Stimulated activated CD8-positive, alpha-beta memory T cell treated with anti-CD3 and anti-CD28 coated beads, Interleukin-12 subunit alpha, Interleukin-12 subunit beta, amount 100 ng/mL, for 1 hour (primary cell): ENCODE results near the gene SERPINI2.

ENCODE experiments used
- DNase-seq: peaks from one replicate; pipeline ENCODE4 v3.0.0-alpha.2; 2020; ENCODE audit warnings: low read depth

The SERPINI2 gene

DNA sequence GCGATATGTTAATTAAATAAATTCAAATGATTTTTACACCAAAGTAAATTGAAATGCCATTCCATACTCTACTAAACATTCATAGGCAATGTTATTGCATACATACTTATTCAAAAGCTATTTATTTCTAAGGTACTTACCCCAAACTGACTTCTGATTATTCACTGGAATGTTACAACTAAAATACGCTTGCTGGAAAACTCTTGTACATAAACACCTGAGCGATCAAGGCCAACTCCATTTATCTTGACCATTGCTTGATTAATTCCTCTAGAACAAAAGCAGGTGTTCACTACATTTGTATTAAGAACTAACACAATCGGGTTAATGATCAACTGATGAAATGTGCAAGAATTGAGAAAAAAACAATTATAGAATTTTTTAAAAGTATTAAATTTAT is at the start of gene SERPINI2:
SERPINI2 (minus strand) TSS at position 180 of the 400 bp plus-strand sequence. CDS start 2,208 bp downstream, outside the sequence.
- no peak for DNase-seq

DNA sequence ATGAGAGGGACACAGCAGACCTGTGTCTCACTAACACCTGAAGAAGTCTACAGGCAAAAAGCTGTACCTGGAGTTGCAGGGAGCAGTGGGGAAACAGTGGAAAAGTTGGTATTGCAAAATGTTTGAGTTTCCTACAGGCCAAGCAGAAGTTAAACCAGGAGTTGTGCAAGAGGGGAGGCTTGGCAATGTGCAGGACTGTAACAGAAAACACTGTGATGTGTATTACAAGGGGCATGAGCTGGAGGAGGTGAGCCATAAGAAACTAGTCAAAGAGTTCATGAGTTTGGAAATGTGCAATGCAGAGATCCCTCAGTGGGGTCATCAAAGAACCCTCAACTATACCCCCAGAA is 47.1 kb upstream of the SERPINI2 start:
- no peak for DNase-seq

DNA sequence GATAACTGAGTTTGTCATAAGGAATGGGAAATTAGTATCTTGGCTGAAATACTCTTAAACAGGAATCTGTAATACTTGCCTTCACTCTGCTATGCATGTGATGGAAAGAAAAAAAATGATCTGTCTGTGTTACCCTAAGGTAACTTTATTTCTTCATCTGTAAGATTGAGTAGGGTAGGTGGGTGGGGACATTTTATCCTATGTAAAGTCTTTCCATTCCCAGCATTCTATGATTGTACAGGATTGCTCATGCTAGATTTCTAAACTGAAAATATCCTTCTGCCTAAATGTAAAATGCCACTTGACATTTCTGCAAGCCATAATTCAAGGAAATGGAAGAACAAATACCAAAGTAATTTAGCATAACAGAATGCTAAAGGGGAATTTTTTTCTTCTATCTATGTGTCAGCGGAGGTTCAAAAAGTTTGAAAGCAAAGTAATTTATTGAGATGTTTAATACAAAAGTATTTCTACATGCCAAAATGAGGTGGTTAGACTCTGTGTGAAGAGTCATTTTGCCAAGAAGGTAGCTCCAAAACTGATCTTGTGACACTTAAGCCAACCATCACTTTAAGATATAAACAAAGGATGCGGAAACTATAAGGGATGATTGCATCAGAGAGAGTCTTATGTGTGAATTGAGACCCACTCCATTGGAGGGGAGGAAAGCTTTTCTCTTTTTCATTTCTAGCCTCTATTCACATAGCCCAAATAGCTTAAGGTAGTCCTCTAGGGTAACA is 46.6 kb upstream of the SERPINI2 start:
- DNase-seq: no peak

GRCh38 chr3:167507954-167508353 is 34.1 kb upstream of the SERPINI2 start:
- DNase-seq: no peak

- DNase-seq: no peak
These were observed 28.6 kb upstream of the SERPINI2 start for GRCh38 chr3:167502401-167502800.

DNA sequence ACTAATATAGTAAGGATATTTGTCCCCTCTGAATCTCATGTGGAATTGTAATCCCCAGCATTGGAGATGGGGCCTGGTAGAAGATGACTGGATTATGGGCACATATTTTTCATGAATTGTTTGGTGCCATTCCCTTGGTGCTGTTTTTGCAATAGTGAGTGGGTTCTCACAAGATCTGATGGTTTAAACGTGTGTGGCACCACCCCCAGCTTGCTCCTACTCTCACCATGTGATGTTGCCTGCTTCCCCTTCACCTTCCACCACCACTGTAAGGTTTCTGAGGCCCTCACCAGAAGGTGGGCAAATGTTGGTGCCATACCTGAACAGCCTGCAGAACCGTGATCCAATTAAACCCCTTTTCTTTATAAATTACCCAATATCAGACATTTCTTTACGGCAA is 28.1 kb upstream of the SERPINI2 start:
- DNase-seq: no peak

DNA sequence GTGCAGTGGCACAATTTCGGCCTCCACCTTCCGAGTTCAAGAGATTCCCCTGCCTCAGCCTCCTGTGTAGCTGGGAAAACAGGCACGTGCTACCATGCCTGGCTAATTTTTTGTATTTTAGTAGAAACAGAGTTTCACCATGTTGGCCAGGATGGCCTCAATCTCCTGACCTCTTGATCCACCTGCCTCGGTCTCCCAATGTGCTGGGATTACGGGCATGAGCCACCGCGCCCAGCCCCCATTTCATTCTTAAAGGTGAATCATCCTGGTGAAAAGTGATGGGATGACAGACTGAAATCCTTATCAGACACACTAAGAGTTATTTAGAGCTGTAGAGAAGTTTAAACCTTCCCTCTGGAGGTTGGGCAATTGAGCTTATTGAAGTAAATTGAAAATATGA is 24.1 kb upstream of the SERPINI2 start:
- DNase-seq: no peak

- no peak for DNase-seq
These were observed 19.4 kb upstream of the SERPINI2 start for GRCh38 chr3:167493244-167493643.

- DNase-seq: no peak
These were observed 17.8 kb upstream of the SERPINI2 start for GRCh38 chr3:167491621-167492020.

DNA sequence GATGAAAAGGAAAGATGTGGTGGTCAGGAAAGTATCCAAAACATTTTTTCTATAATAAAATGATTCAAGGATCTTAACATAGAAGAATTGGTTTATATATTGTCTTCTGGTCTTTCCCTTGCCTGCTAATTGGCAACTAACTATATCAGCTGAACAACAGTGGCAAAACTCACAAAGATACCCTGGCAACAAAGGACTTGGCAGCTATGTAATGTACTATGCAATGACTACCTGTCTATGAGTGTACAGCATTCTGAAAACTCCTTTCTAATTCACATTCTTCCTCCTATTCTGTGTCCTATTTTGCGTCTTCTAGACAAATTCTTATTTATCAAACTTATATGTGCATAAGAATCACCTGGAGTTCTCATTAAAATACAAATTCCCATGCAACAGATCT is 15.7 kb upstream of the SERPINI2 start:
- no peak for DNase-seq

GRCh38 chr3:167487556-167487955 is 13.7 kb upstream of the SERPINI2 start:
- no peak for DNase-seq

- DNase-seq: no peak
These were observed 10.7 kb upstream of the SERPINI2 start for GRCh38 chr3:167484551-167484950.

DNA sequence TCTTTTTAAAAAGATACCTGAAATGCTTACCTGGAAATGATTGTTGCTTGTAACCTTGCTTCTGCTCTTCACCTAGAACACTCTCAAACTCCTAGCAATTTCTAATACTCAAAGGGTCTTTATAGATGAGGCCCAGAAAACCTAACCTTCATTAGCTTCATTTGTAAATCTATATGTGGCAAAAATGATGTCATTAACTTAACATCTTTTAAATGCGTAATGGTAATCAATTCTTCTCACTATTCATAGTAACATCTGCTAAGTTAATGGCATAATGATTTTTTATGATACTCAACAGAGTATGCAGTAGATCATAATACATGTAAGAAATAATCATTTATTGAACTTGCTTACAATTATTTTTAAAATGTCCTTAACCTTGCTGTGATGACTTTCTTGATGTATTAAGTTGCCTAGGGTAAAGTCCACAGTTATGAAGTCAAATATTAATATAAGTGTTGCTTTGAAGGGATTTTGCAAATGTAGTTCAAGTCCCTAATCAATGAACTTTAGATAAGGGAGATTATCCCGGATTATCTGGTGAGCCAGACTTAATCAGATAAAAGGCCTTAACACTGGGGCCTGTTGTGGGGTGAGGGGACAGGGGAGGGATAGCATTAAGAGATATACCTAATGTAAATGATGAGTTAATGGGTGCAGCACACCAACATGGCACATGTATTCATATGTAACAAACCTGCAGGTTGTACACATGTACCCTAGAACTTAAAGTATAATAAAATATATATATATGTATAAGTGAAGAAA is 10.1 kb upstream of the SERPINI2 start:
- DNase-seq: no peak

- DNase-seq: no peak
These were observed 7.3 kb upstream of the SERPINI2 start for GRCh38 chr3:167481164-167481563.

- no peak for DNase-seq
These were observed 6.9 kb upstream of the SERPINI2 start for GRCh38 chr3:167480748-167481147.

DNA sequence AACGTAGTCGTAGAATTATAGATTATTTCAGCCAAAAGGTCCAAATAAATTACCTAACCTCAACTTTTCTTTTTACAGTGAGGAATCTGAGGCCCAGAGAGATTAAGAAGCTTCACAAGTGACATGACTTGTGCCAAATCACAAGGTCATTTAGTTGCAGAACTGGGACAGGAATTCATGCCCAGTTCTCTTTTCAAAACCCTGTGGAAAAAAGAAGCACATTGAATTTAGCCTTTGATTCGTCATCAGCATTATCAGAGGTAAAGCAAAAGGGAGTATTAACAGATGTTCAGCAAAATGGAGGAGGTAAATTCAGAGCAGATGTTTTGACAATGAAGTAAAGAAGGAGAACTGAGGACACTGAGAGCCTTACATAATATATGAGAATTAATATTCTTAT is 4.5 kb downstream of the SERPINI2 start:
- DNase-seq: no peak

GRCh38 chr3:167467848-167468611 is 5.8 kb downstream of the SERPINI2 start:
- no peak for DNase-seq

GRCh38 chr3:167466966-167467365 is 6.9 kb downstream of the SERPINI2 start:
- DNase-seq: no peak

DNA sequence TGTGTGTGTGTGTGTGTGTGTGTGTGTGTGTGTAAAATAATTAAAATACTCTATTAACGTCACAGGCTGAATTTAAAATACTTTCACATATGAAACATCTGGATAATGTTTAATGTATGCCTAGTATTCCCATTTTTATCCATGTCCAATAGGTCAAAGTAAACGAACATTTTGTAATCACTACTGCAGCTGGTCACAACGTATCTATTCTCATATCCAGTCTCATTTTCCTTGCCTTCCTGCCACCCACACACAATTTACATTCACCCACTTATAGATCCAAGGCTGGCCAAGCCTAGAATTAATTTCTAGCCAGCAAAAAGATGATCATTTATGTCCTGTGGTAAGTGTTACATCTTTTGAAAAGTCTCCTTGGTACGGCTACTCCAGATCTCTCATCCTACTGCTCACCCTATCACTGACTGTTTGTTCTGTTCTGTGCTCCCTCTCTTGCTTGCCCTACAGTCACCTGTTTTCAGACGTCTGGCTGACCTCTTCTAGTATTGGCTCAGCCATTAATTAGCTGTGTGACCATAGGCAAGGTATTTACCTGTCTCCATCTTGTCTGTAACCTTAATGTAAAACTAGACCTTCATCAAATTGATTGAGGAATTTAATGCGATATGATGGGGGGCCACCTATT is 17.6 kb downstream of the SERPINI2 start:
- DNase-seq: no peak

GRCh38 chr3:167453815-167454214 is 20.0 kb downstream of the SERPINI2 start:
- no peak for DNase-seq

GRCh38 chr3:167451282-167451681 is 22.6 kb downstream of the SERPINI2 start:
- DNase-seq: no peak

GRCh38 chr3:167450675-167451074 is 23.2 kb downstream of the SERPINI2 start:
- no peak for DNase-seq
